ENCODE measurements around the gene KRT38. TPM values are rescaled to one million over a fixed set of nuclear protein-coding genes. Genes with fewer than 3 reads are reported as not detected.

KRT38 gene
- total RNA-seq, 1 donor: under 0.01 TPM

- Histone ChIP-seq H3K9me3 (ENCODE audit: low read depth, low read length) (peaks cover 3% of the 10 kb centered on the region), H3K79me2 (ENCODE audit: insufficient read depth, low read length) (no peaks in the 10 kb centered on the region), H3K27ac (ENCODE audit: low read depth, low read length) (no peak overlapping the region), H3K27me3 (ENCODE audit: insufficient read depth, low read length) (no peaks in the 10 kb centered on the region), H3K36me3 (ENCODE audit: insufficient read depth, low read length) (no peaks in the 10 kb centered on the region), H2AFZ (ENCODE audit: low read length) (no peak overlapping the region), H3K4me3 (ENCODE audit: insufficient read depth, low read length) (no peak overlapping the region), H4K20me1 (ENCODE audit: insufficient read depth, low read length) (no peaks in the 10 kb centered on the region), H3K4me1 (ENCODE audit: insufficient read depth, low read length) (peaks cover 14% of the 10 kb centered on the region), H3K4me2 (ENCODE audit: insufficient read depth, low read length) (no peak overlapping the region)
- TF ChIP-seq CTCF (IDR thresholded peaks at IDR 0.05; ENCODE audit: extremely low read depth, low read depth, low read length): no peak
- DNase-seq (ENCODE audit: insufficient read length, low spot score, missing footprints): no peak
Observed at GRCh38 chr17:41453066-41453465, 12.3 kb upstream of the KRT38 start.

- peaks cover 19% of the 10 kb centered on the region for H3K4me1 ChIP-seq (ENCODE audit: insufficient read depth, low read length)
- H3K27me3 ChIP-seq (ENCODE audit: insufficient read depth, low read length): no peaks in the 10 kb centered on the region
- no peak overlapping the region for H2AFZ ChIP-seq (ENCODE audit: low read length)
- no peaks in the 10 kb centered on the region for H3K79me2 ChIP-seq (ENCODE audit: insufficient read depth, low read length)
- H3K4me3 ChIP-seq (ENCODE audit: insufficient read depth, low read length): no peak overlapping the region
- no peaks in the 10 kb centered on the region for H4K20me1 ChIP-seq (ENCODE audit: insufficient read depth, low read length)
- no peak for DNase-seq (ENCODE audit: insufficient read length, low spot score, missing footprints)
- H3K4me2 ChIP-seq (ENCODE audit: insufficient read depth, low read length): no peak overlapping the region
- H3K27ac ChIP-seq (ENCODE audit: low read depth, low read length): no peak overlapping the region
- peaks cover 3% of the 10 kb centered on the region for H3K9me3 ChIP-seq (ENCODE audit: low read depth, low read length)
- H3K36me3 ChIP-seq (ENCODE audit: insufficient read depth, low read length): no peaks in the 10 kb centered on the region
- TF ChIP-seq CTCF (IDR thresholded peaks at IDR 0.05; ENCODE audit: extremely low read depth, low read depth, low read length): no peak
Observed at GRCh38 chr17:41452281-41452680, 11.5 kb upstream of the KRT38 start.

GRCh38 chr17:41451154-41451728 lies 10.5 kb upstream of the KRT38 start:
- Histone ChIP-seq H3K4me3 (ENCODE audit: insufficient read depth, low read length) (no peak overlapping the region), H3K79me2 (ENCODE audit: insufficient read depth, low read length) (no peaks in the 10 kb centered on the region), H3K4me2 (ENCODE audit: insufficient read depth, low read length) (no peak overlapping the region), H4K20me1 (ENCODE audit: insufficient read depth, low read length) (no peaks in the 10 kb centered on the region), H3K4me1 (ENCODE audit: insufficient read depth, low read length) (peaks cover 29% of the 10 kb centered on the region), H2AFZ (ENCODE audit: low read length) (no peak overlapping the region), H3K9me3 (ENCODE audit: low read depth, low read length) (peaks cover 3% of the 10 kb centered on the region), H3K36me3 (ENCODE audit: insufficient read depth, low read length) (no peaks in the 10 kb centered on the region), H3K27ac (ENCODE audit: low read depth, low read length) (peak overlapping the region; percentile 0), H3K27me3 (ENCODE audit: insufficient read depth, low read length) (no peaks in the 10 kb centered on the region)
- no peak for TF ChIP-seq CTCF (IDR thresholded peaks at IDR 0.05; ENCODE audit: extremely low read depth, low read depth, low read length)
- peak; percentile 18 for DNase-seq (ENCODE audit: insufficient read length, low spot score, missing footprints)

GRCh38 chr17:41449008-41449407 lies 8.2 kb upstream of the KRT38 start:
- H3K4me1 ChIP-seq (ENCODE audit: insufficient read depth, low read length): peaks cover 23% of the 10 kb centered on the region
- DNase-seq (ENCODE audit: insufficient read length, low spot score, missing footprints): no peak
- TF ChIP-seq CTCF (IDR thresholded peaks at IDR 0.05; ENCODE audit: extremely low read depth, low read depth, low read length): no peak
- H3K79me2 ChIP-seq (ENCODE audit: insufficient read depth, low read length): no peaks in the 10 kb centered on the region
- H3K27me3 ChIP-seq (ENCODE audit: insufficient read depth, low read length): no peaks in the 10 kb centered on the region
- no peak overlapping the region for H3K27ac ChIP-seq (ENCODE audit: low read depth, low read length)
- no peak overlapping the region for H2AFZ ChIP-seq (ENCODE audit: low read length)
- no peak overlapping the region for H3K4me2 ChIP-seq (ENCODE audit: insufficient read depth, low read length)
- H3K4me3 ChIP-seq (ENCODE audit: insufficient read depth, low read length): no peak overlapping the region
- no peaks in the 10 kb centered on the region for H4K20me1 ChIP-seq (ENCODE audit: insufficient read depth, low read length)
- peaks cover 3% of the 10 kb centered on the region for H3K9me3 ChIP-seq (ENCODE audit: low read depth, low read length)
- no peaks in the 10 kb centered on the region for H3K36me3 ChIP-seq (ENCODE audit: insufficient read depth, low read length)
